Stimulated activated CD4-positive, alpha-beta T cell treated with anti-CD3 and anti-CD28 coated beads, Interleukin-12 subunit alpha, Interleukin-12 subunit beta, amount 100 ng/mL, for 4 hours (primary cell): ENCODE results near the gene RAB26.
"Not testable (repeated sequence)": the region's sequence is repeated elsewhere in the genome, so short reads cannot be mapped to it uniquely, and the experiment has no call there.

Experiments
- DNase-seq: peaks from one replicate; pipeline ENCODE4 v3.0.0-alpha.2; 2020

The RAB26 gene

DNA sequence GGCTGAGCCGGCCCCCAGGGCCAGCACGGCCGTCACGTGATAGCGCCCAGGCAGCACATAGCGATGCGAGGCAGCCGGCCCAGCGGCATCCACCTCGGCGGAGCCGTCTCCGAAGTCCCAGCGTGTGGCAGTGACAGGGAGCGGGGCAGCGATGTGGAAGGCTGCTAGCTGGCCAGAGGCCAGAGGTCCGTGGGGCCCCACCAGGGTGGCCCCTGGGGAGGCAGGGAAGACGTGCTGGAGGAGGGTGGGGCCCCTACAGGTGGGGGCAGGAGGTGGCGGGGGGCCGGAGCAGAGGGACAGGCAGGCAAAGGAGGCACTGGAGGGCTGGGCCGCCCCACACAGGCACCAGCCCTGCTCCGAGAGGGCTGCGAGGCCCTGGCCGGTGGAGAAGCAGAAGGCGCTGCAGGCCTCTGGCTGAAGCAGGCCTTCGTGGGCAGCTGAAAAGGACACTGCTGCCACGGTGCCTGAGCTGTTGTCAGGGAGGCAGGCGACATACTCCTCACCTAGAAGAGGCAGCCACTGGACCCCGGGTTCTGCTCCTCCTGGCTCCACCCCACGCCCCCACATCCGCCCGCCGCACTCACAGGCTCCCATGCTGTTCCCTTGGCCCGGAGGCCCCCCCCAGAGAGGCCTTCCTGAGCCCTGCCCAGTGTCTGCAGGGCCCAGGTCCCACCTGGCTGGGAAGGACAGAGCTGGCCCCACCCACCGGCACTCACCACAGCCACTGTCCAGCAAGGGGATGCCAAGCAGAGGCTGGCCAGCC, 30.3 kb upstream of the RAB26 start:
- not testable (repeated sequence) for DNase-seq

DNA sequence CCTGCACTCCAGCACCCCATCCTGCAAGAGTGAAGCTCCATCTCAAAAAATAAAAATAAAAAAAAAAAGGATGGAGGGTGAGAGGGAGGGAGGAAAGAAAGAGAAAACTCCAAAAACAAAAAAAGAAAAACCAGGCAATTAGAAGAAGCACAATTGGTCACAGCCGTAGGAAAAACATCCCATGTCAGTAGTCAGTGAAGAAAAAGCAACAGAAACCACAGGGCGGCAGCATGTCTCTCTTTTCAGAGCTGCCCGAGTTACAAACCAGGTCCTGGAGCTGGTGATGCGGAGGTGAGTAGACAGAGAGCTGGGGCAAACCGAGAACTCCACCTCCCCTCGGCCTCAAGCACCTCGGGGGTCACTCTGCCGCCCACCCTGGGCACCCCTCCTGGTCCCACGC, 27.1 kb upstream of the RAB26 start:
- DNase-seq = not testable (repeated sequence)

DNA sequence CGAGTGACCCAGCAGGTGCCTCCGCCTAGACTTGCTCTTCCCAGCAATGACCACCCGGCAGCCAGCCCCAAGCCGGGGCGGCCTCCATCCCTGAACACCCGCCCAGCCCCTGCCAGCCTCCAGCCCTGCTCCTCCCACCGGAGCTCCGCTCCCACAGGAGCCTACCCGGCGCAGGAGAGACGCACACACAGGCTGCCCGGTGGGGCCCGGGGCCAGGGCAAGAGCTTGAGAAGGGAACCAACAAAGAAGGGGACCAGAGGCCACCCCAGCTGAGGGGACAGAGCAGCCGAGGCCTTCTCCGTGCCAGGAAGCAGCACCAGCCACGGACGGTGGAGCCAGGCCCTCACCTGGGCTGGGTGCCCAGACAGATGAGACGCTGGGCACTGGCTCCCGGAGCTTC, 26.6 kb upstream of the RAB26 start:
- no peak for DNase-seq

DNA sequence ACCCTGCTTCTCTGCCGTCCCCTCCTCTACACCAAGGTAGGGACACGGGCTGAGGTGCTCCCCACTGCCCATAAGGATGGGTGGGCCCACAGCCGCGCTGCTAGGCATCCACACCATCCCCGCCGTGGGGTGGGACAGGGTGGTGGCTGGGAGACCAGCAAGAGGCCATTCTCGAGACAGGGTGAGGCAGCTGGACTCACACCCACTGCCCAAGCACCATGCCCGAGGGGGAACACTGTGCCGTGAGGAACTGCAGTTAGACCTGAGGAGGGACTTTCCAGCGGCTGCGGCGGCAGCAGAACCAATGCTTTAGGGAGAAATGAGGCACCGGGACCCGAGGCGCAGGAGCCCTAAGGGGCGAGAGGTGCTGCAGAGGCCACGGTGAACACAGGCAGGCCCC, 26.0 kb upstream of the RAB26 start:
- no peak for DNase-seq

DNA sequence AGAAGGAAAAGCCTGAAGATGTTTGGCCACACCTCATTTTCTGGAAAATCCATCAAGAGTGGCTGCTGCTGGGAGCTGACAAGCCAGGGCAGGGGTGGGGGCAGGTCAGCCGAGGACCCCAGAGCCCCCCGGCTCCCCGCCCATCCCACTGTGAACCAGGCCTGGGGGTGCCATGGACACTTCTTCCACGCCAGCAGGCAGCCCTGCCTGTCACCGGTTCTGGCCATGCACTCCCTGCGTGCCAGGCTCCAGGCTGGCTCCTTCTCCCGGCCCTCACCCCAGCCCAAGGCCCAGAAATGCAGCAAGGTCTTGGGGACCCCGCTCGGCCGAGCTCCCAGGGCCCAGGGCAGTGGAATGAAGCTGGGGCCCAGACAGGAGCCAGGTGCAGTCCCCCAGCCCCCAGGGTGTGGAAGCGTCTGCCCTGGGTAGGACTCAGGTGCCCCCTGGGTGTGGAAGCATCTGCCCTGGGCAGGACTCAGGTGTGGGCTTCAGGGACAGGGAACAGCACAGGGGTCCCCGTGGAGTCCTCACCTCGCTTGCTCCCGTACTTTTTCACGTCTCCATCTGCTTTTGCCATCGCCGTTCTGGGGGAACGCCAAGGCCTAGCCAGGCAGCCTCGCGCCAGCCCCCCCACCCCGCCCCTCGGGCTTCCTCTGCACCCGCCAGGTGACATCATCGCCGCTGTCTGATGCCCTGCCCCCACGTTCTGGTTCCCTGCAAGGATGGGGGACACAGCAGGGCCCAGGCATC, 25.3 kb upstream of the RAB26 start:
- DNase-seq = not testable (repeated sequence)

DNA sequence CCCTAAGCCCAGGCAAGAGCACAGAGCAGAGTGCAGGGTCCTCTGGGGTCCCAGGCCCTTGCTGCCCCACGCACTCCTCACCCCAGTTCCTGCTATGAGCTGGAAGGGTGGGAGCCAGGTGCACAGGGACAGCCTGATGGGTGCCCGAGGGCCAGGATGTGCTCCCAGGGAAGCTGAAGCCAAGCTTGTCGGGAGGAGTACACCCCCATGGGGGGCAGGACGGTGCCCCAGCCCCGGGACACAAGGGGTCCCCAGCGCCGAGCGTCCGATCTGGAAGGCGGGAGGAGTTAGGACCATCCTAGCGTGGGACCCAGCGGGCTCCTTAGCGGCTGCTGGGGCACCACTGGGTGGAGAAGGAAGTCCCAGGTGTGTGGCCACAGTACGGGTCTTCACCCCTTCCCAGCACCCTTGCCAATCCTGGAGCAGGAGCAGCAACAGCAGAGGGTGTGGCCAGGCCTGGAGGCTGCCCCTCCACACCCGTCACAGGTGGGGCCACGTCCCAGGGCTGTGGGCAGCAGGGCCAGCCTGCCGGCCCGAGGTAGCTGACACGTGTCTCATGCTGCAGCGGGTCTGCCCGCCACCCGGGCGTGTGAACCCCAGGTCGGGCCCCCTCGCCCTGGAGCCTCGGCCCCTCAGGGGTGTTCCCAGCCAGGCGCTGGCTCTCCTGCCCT, 24.6 kb upstream of the RAB26 start:
- DNase-seq = not testable (repeated sequence)

DNA sequence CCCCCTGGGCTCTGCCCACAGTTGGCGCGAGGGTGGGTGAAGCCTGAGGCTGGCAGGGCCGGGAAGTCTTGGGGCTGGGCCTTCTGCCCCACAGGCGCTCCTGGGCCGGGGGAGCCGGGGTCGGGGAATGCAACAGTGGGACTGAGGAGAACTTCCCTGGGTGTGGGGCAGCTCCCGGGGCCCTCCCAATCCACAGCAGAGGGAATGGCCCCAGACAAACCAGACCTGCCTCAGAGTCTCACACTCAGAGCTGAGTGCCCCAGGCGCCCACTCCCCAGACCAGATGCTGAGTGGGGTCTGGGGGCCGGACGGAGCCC, 24.1 kb upstream of the RAB26 start:
- not testable (repeated sequence) for DNase-seq

DNA sequence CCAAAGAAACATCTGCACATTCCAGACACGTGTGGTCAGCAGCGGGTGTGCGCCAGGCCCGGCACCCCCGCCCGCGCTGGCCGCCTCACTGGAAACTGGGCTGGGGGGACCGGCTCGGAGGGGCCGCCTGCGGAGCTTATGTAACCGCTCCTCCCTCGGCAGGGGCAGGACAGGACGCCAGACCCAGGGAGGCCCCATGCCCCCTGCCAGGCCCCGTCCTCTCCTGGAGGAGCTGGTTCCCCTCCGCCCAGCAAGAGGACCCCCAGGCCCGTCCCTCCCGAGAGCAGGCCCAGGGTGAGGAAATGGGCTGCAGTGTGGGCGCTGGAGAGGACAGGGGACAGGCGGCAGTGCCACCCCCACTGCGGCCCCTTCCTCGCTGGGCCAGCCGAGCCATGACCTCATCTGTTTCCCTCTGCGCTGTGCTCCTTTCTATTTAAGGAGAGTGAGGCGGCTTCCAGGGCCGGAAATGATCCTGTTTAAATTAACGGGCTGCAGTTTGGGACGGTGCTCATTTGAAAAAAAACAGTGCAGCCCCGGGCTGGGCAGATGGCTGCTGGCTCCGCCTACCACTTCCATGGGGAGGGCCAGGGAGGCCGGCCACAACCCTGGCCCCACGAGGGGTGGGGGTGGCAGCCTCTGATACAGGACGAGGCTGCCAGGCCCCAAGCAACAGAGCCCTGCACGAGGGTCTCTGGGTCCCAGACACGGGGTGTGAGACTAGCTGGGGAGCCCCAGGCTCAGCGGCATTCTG, 23.6 kb upstream of the RAB26 start:
- not testable (repeated sequence) for DNase-seq

DNA sequence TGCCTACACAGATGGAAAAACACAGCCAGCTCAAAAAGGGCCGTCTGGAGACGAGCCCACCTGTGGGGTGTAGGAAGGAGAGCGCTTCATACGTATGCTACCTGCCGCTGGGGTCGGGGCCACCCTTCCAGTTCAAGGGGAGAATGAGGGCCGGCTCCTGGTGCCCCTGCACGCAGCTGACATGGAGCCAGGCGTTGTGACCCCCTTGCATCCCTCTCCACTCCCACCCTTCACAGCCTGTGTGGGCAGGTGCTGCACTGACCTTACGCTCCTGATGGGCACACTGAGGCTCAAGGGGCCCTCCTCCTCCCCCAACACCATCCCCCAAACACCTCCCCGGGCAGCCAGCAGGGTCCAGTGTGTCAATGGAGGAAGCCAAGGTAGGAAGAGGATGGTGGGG, 22.8 kb upstream of the RAB26 start:
- not testable (repeated sequence) for DNase-seq

DNA sequence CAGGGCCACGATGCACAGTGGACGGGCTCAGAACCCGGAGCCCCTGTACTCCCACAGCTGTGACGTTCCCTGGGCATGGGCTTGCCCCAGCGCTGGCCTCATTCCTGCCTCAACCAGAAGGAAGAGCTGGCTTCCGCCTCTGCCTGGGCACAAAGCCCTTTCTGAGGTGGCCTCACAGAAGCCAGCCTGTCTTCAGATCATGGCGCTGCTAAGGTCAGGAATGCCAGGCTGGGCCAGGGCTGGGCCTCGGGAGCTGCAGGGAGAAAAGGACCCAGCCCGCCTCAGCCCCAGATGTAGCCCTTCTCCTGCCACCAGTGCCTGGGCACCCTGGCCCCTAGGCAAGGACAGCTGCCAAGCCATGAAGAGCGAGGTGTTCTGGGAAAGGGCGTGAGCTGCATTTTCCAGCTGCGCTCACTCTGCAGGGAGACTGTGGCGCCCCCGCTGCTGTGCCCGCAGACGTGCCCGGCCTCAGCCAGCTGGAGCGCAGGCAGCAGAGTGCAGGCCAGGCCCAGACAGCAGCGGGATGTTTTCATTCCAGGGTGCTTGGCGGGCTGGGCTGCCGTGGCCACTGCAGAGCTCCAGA, 22.2 kb upstream of the RAB26 start:
- not testable (repeated sequence) for DNase-seq

DNA sequence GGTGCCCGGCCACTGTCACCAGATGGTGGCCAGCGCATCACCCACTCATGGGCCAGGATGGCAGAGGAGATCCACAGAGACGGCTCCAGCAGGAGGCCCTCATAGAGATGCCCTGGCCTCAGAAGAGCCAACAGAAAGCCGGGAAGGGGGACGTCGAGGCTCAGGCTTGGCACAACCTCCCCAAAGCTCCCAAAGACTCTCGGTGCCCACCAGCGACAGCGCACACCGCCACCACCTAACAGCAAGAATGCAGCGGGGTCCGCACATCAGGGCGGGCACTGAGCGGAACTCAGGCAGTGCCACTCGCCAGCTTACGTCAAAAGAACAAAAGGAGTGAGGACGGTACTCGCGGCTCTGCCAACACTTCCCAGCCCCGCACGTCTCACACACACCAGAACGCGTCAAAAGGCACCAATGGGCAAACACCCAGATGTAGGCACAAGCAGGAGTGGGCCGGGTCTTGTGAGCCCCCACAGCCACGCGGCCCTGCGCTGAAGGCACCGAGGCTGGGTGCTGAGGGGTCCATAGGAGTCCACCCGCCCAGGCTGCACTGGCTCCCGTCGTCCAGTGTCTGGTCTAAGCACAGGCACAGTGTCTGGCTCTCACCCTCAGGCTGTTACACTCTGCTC, 21.4 kb upstream of the RAB26 start:
- DNase-seq = not testable (repeated sequence)

DNA sequence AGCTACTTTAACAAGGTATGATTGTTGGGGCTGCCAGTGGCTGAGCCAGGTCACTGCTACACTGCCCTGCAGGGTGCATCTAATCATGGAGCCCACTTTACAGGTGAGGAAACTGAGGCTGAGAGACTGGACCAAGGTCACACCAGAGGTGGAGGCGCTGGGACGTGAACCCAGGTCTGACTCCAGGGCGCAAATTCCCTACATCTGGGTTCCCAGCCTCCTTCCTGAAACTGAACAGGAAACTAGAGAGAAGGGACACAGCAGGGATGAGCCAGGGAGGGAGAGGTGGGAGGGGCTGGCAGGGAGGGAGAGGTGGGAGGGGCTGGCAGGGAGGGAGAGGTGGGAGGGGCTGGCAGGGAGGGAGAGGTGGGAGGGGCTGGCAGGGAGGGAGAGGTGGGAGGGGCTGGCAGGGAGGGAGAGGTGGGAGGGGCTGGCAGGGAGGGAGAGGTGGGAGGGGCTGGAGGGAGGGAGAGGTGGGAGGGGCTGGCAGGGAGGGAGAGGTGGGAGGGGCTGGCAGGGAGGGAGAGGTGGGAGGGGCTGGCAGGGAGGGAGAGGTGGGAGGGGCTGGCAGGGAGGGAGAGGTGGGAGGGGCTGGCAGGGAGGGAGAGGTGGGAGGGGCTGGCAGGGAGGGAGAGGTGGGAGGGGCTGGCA, 20.7 kb upstream of the RAB26 start:
- not testable (repeated sequence) for DNase-seq

DNA sequence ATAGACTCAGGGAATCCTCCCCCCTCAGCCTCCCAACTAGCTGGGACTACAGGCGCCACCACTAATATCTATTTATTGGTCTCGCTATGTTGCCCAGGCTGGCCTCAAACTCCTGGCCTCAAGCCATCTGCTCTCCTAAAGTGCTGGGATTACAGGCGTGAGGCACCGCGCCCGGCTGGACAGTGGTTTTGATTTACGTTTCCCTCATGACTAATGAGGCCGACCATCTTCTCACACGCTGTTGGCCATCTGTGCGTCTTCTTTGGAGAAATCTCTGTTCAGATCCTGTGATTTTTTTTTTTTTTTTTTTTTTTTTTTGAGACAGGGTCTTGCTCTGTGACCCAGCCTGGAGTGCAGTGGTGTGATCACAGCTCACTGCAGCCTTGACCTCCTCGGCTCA, 19.2 kb upstream of the RAB26 start:
- DNase-seq = not testable (repeated sequence)

DNA sequence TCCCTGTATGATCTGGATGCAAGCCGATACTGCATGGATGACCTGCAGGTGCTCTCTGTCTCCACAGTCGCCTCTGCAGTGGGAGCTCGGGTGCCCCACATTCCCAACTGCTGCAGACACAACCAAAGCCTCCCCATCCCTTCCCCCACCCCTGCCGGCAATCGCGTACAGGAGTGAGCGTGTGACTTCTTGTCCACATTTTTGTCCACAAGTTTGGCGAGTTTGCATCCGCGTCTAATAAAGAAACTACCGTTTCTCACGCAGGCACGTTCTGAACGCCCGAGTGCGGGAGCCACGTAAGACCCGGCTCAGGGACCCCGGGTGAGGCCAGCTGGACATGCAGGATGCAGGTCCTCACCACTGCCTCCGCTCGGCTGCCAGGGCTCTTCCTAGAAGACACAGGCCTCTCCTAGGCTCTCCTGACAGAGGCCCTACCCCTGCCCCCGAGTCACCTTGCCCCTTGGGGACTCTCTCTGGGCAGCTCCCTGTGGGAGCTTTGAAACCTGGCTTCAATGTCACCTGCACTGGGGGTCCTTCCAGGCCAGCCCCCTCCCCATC, 18.5 kb upstream of the RAB26 start:
- DNase-seq = not testable (repeated sequence)

DNA sequence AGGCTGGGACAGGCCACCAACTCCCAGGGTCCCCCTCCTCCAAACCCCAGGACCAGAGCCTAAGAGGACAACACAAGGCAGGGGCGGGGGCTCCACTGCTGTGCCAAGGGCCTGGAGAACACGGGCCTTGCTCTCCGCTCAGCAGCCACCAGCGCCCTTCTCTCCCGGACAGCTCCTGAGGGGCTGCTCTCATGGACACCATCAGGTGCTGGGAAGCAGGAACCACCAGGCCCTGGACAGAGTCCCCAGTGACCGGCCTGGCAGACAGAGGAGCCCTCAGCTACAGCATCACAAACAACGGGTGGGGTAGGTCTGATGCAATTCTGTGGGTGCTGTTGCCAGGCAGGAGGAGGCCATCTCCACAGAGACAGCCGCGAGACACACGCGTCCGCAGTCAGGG, 14.6 kb upstream of the RAB26 start:
- DNase-seq = not testable (repeated sequence)

DNA sequence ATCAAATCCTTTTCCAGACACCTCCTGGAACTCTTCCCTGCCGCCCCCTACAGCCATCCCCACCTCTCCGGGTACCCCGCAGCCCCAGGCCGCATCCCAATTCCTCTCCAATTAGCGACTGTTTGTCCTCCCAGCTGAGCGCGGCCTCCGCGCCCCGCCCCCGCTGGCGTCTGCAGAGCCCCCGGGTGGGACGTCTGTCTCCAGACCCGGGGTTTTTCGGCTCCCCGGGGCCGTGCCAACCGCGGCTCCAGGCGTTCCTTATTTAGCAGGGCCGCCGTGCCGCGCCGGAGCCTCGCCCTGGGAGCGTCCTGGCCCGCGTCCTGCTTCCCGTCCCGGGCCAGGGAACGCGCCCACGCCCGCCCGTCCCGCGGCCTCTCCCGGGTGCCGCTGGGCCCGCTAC, 13.4 kb upstream of the RAB26 start:
- not testable (repeated sequence) for DNase-seq

DNA sequence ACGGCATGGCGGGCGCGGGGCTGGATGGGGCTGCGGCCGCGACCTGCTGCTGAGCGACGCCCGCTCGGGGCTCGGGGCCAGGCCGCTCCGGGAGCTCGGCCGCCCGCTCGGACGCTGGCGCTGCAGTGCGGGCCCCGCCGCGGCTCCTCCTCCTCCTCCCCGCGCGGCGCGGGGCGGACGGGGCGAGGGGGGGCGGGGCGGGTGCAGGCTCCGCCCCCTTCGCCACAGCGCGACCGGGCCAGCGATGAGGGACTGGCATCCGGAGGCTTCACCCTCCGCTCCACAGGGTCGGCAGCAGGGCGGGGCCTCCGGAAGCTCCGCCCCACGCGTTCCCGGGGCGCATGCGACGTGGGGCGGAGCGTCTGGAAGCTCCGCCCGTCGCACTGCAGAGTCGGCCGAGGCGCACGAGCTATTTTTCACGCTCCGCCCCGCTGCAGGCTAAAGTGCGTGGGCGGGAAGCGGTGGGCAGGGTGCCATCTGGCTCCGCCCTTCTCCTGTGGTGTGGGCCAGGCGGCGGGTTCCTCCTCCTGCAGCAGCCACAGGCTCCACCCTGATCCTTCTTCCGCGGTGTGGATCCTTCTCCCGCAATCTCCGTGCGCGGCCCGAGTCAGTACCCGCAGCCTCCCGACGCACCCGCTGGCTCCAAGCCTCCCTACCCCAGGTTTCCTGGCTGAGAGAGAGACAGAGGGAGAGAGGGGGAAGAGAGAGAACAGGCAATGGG, 12.5 kb upstream of the RAB26 start, which contains the start of gene PKD1:
Gene PKD1 (minus strand): TSS at position 129 of the 721 bp plus-strand sequence. CDS start 209 bp downstream, outside the sequence.
- DNase-seq = peak; percentile 100

DNA sequence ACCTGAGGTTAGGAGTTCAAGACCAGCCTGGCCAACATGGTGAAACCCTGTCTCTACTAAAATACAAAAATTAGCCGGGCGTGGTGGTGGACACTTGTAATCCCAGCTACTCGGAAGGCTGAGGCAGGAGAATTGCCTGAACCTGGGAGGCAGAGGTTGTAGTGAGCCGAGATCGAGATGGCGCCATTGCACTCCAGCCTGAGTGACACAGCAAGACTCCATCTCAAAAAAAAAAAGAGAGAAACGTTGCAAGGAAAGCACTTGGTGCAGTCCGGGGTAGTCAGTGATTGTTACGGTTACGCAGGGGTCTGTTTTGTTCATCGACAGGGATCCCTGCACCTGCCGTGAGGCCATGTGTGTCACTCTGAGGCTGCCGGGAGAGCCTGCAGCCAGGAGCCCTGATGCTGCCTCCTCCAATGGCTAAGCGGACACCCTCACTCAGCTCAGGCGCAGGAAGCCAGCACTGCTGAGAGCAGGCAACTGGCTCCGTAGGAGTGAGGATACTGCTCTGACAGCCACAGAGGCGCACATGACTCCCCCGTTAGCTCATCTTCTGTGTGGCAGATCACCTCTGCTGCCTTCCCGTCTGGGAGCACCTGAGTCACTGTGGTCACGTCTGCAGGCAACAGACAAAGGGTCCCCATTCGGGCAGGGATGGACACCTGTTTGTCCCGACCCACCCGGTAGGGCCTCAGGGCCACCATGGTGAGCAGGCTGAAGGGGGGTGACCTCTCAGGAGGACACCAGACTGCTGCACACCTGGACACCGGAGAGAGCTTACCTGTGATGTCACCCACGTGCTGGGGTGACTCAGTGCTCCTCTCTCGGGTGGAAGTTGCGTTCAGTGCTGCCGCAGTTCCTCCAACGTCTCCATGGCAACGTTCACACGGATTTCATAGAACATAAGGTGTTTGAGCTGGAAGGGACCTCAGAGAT, 5.2 kb upstream of the RAB26 start:
- no peak for DNase-seq

DNA sequence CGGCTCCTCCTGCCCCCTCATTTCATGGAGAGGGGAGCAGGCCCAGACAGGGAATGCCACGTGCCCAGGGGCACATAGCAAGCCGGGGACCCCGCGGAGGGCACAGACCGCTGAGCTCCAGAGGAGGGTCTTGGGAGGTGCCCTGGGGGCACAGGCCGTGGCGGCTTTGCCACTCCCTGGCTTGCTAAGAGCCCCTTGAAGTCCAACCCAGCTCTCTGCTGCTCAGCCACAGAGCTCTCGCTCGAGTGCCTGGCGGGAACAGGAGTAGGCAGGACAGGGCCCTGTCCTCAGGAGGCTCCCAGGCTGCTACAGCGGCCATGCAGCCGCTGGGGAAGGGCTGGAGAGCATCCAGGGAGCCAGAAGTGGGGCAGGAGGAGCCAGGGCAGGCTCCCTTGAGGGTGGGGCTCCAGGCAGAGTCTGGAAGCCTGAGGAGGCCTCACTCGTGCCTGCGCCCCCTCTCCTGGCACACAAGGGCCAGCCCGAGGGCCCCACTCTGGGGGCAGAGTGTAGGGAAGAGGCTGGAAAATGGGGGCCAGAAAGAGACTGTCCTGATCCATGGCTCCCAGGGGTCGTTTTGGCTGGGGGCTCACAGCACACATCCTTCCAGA, 4.4 kb upstream of the RAB26 start:
- DNase-seq = no peak
